Esophagus muscularis mucosa (tissue), 4 donors: ENCODE data around the gene LRRC42.

Experiments
- EP300 ChIP-seq: sonication (generic); formaldehyde crosslinking; IDR thresholded peaks from one replicate; pipeline ENCODE4 v1.6.1; 2017; ENCODE audit warnings: antibody characterized with exemption
- POLR2A ChIP-seq: fragments of 450-650 bp; IDR thresholded peaks from one replicate; pipeline ENCODE4 v1.6.1; 2017; ENCODE audit warnings: antibody characterized with exemption, moderate library complexity, mild to moderate bottlenecking, low read depth
- POLR2AphosphoS5 ChIP-seq, 2 donors: sonication (generic); formaldehyde crosslinking; IDR thresholded peaks; one replicate each; pipeline ENCODE4 v1.6.1; 2017; ENCODE audit warnings: antibody characterized with exemption in 2 of 2
- TF ChIP-seq, protein P1 (sequence below), 3 experiments: fragments of 200-600 bp in 2 of 3; fragments of 450-650 bp in 1 of 3; sonication (generic) in 2 of 3; IDR thresholded peaks; one replicate each; pipeline ENCODE4 v1.5.1; 2017 to 2019; ENCODE audit warnings: antibody characterized with exemption in 3 of 3, mild to moderate bottlenecking in 2 of 3, moderate library complexity in 1 of 3

DNA sequence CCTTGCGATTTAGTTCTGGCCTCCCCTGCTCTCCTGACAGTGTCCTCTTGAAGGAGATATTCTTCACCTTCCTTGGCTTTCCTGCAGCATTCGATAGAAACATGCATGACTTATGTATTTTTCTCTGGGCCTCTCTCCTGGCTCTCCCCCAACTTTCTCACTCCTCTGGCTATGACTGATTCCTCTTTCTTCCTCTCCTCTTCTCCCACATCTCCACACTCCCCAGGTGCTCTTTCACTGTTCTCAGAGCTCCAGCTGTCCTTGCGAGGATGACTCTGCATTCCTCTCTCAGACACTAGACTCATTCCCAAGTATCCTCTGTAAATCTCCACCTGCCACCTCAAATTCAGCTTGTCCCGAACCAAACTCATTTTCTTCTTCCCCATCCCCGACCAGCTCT lies 18.0 kb downstream of the LRRC42 start:
- TF ChIP-seq, protein P1, sequence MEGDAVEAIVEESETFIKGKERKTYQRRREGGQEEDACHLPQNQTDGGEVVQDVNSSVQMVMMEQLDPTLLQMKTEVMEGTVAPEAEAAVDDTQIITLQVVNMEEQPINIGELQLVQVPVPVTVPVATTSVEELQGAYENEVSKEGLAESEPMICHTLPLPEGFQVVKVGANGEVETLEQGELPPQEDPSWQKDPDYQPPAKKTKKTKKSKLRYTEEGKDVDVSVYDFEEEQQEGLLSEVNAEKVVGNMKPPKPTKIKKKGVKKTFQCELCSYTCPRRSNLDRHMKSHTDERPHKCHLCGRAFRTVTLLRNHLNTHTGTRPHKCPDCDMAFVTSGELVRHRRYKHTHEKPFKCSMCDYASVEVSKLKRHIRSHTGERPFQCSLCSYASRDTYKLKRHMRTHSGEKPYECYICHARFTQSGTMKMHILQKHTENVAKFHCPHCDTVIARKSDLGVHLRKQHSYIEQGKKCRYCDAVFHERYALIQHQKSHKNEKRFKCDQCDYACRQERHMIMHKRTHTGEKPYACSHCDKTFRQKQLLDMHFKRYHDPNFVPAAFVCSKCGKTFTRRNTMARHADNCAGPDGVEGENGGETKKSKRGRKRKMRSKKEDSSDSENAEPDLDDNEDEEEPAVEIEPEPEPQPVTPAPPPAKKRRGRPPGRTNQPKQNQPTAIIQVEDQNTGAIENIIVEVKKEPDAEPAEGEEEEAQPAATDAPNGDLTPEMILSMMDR (IDR thresholded peaks at IDR 0.05), result no peak
- TF ChIP-seq EP300 (no peak), POLR2AphosphoS5 (IDR thresholded peaks at IDR 0.05) (no peak), POLR2A (no peak)
